ENCODE measurements around the gene SLC17A6.

The SLC17A6 gene

DNA sequence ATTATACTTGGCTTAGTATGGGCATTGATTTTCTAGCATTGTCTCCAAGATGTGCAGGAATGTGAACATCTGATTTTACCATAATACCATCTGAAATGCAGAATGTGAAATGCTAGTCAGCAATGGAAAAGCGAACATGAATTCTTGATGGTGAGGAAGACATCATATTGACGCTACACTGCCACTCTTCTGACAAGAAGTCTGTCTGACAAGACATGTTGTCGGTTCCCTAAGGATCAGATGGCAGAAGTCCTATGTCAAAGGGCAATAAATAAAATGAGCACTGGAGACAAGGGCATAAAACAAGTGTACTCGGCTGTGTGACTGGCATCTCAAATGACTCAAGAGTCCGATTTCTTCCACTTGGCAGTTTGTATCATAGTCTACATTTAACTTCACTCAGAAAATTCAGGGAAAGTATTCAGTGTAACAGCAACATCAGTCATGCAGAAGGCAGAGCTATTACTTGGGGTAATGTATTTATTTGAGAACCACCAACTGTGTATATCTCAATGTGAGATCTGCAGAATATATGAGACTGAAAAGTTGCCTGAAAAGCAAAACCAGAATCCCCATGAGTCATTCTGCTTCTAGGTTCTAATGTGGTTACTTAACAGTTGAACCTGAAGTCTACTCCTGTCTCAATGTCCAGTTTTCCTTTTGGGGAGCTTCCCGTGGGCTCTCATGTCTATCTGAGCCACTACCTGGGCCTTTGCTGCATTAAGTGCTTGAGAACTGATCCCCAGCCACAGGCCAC lies 51.5 kb downstream of the SLC17A6 start:
- DNase-seq (ENCODE audit: low read depth): no peak

DNA sequence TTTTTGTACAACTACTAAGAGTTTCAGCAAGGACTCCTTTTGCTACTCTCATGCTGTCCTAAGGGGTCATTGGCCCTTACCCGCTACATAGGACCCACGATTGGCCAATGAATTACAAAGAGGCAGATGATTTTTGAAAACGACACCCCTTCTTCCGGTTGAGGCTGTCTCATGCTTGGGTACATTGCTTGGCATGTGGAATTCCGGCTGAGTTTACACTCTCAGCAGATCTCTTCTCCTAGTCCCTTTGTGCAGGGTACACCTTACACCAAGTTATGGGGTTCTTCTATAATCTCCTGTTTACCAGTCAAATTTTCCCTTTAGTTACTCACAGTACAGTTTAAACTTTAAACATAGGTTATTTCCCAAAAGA lies 52.1 kb downstream of the SLC17A6 start:
- DNase-seq (ENCODE audit: low read depth): no peak

DNA sequence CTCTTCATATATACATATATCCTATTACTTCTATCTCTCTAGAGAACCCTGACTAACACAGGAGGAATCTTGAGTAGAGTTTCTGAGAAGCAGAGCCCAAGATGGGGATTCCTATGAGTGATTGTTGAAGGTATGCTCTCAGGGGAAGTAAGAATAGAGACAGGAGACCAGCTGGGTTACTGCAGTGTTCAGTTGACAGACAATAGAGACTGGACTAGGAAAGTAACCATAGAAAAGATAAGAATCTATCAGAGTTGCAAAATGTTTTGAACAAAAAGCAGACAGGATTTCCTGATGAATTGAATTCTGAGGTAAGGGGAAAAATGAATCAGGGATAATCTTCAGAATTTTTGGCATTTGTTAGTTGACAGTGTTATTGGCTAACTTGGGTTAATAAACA lies 54.4 kb downstream of the SLC17A6 start:
- no peak for DNase-seq (ENCODE audit: low read depth)

DNA sequence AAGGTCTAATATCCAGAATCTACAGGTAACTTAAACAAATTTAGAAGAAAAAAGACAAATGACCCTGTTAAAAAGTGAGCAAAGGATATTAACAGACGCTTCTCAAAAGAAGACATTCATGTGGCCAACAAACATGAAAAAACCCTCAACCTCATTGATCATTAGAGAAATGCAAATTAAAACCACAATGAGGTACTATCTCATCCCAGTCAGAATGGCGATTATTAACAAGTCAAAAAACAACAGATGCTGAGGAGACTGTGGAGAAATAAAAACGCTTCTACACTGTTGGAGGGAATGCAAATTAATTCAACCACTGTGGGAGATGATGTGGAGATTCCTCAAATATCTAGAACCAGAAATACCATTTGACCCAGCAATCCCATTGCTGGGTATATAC lies 67.2 kb downstream of the SLC17A6 start:
- DNase-seq (ENCODE audit: low read depth): no peak

DNA sequence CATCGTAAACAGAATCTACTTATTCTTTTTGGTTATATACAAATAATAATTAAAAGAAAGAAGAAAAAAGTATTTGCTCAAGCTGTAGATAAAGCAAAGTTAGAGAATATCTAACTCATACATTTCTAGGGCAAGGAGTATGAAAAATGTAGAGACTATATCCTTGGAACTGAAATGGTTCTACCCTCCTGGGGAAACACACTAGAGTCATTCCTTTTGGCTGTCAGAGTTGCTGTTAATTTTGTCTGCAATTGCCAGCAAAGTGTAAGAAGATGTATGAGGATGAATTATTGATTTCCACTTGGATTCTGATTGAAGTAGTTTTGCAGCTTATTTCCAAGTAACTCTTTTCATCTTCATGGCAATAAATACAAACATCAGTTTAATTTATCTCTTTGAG lies 69.1 kb downstream of the SLC17A6 start:
- no peak for DNase-seq (ENCODE audit: low read depth)

DNA sequence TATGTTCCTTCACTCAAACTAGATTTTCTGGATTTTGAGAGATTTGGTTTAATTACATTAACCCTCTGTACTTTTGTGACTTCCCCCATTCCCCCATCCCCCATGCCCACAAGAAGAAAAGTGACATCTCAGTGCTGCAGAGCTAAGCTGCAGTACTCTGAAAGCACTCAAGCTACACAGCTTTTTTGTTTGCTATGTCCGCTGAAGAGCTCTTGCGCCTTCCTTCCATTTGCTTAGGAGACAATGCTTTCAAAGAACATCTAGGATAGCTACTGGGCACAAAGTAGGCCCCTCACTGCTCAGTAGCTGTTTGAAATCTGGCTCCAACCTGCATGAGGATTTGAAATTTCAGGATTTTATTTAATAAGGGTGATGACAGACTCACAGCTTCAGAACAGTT lies 69.7 kb downstream of the SLC17A6 start:
- no peak for DNase-seq (ENCODE audit: low read depth)

DNA sequence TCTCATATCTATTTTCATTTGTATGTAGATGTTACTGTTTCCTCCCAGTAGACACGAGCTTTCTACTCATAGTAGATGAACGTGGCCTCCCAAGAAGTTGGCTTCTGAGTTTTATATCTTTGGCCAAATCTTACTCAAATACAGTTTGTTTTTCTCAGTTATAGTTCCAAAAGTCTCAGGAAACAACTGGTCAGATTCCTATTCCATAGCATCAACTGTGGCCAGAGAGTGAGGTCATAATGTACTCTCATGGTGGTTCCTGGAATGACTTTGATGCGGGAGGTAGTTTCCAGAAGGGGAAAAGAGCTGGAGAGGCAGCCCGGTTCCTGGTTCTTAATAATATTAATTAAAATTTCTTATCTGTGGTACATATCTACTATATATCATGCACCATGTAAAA lies 77.3 kb downstream of the SLC17A6 start:
- DNase-seq (ENCODE audit: low read depth): no peak

DNA sequence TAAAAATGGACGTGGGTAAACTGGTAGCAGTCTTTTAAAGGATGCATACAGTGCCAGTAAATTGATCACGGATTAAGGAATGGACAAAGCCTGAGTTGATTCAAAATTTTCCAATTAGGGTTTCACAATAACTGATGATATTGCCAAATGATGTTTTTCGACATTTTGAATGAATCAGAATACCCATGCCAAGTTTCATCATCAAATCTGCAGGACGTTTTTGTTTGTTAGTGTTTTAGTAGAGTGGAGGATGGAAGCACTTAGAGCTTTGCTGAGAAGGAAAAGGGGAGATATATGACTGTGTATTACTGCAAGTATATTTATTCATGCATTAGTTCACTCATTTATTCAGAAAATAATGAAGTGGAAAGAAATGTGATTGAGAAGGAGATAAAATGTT lies 78.3 kb downstream of the SLC17A6 start:
- DNase-seq (ENCODE audit: low read depth): no peak

DNA sequence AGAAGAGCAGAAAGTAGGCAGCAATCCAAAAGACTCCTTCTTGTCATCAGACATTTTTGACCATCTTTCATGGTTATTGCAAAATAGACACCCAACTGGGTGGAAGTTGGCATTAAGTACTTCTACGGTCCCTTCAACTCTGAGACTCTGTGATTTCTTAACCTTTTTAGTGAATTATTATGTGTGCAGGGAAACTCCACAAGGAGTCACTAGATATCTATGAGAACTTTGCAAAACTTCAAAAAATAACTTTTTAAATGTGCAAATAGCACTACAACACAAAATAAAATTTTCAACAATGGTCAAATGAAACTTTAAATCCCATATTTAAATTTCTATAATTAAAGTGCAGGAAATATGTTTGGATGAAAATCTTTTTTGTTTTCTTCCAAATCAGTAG lies 88.7 kb downstream of the SLC17A6 start:
- DNase-seq (ENCODE audit: low read depth): no peak
